LNCaP clone FGC (cell line): Measurements from ENCODE around the gene MTAP.

ENCODE experiments used
- DNase-seq: peaks from one replicate; pipeline ENCODE4 v3.0.0-alpha.2; 2011; ENCODE audit warnings: low read depth
- H3K4me3 ChIP-seq: 2 replicates; pipeline ENCODE4 v1.5.1; 2011; ENCODE audit warnings: mild to moderate bottlenecking, low read depth, low read length, control low read depth
- CTCF ChIP-seq: IDR thresholded peaks from 2 replicates; pipeline ENCODE4 v1.5.1; 2012; ENCODE audit warnings: mild to moderate bottlenecking; ENCODE audit not compliant: control insufficient read depth, insufficient read depth; ENCODE audit errors: extremely low read depth

Gene MTAP

DNA sequence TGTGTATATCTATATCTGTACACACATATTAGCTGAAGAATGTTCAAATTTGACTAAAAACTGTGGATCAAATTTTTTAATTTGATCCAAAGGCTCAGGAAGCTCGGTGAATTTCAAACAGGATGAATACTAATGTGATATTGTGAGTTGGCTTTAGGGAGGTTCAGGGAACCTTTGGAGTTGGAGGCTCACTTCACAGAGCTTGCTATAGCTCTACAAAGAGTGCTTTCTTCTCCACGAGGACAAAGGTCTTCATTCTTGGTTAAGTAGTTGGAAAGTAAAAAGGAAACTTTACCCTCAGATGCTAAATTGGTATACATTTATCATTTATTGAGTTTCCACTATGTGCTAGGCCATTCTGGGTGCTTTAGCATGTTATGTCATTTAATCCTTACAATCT, 36.3 kb upstream of the MTAP start:
- no peak overlapping the region for H3K4me3 ChIP-seq
- no peak for DNase-seq
- TF ChIP-seq CTCF, result no peak

DNA sequence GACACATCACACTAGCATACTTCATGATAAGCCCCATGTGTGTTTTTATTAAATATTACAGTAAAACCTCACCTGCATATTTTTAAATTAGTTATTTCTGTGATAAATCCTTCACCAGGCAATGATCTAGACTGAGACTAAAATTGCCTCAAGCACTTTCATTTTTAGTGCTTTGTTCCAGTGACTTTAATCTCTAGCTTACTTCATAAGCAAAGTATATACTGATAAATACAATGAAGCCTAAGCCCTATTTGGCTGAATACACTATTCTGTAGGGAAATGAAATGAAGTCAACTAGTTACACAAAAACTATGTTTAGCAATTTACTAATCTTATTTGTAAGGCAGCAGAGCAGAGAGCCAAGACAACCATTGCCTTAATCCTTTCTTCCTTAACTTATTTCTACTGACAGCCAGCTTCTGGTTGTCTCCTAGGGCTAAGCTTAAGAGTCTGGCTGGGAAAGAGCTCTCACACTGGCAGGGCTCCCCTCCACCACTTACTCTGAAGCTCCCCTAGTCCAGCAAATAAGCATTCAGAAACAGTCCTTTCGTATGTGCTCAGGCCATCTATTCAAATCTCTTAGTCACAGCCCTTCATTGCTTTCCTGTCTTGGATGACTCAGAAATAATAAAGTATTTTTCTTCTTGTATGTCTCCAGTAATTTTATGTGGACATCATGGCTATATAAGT, 31.4 kb upstream of the MTAP start:
- DNase-seq, result no peak
- H3K4me3 ChIP-seq, result no peak overlapping the region
- no peak for TF ChIP-seq CTCF

GRCh38 chr9:21777701-21778100, 24.7 kb upstream of the MTAP start:
- no peak overlapping the region for H3K4me3 ChIP-seq
- TF ChIP-seq CTCF, result no peak
- no peak for DNase-seq

DNA sequence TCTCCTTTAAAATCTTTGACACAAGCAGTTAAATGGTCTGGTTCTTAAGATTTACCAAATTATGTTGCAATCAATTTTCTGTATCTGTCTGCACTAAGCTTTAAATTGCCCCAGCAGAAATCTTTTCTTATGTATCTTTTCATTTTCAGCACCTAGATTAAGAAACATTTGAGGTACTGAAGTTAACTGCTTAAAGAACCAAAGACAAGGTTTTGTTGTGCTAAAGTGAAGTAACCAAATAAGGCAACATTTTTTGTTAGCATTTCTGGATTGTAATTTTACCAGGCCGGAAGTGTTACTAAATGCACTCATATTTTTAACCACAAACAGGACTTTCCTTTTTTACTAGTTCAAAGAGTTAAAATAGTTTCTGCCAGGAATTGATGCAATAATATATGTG, 24.1 kb upstream of the MTAP start:
- no peak for DNase-seq
- no peak overlapping the region for H3K4me3 ChIP-seq
- no peak for TF ChIP-seq CTCF

GRCh38 chr9:21779397-21779796, 23.0 kb upstream of the MTAP start:
- DNase-seq, result no peak
- TF ChIP-seq CTCF, result no peak
- no peak overlapping the region for H3K4me3 ChIP-seq

DNA sequence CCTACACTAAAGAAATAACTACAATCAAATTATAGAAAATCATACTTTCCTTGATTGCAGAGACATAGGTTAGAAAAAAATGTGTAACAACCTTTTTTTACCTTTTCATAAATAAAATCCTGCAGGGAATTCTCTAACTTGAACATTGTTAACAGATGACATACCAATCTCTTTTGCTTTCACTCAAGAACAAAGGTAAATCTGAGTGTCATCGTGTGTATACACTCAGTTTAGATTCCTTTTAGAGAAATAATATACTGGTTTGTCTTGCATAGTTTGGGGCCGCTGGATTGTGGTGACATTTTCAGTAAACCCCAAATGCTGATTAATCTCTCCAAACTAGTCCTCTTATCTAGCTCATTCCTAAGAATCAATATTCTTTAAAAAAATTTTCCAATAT, 20.8 kb upstream of the MTAP start:
- no peak overlapping the region for H3K4me3 ChIP-seq
- no peak for DNase-seq
- TF ChIP-seq CTCF, result no peak

DNA sequence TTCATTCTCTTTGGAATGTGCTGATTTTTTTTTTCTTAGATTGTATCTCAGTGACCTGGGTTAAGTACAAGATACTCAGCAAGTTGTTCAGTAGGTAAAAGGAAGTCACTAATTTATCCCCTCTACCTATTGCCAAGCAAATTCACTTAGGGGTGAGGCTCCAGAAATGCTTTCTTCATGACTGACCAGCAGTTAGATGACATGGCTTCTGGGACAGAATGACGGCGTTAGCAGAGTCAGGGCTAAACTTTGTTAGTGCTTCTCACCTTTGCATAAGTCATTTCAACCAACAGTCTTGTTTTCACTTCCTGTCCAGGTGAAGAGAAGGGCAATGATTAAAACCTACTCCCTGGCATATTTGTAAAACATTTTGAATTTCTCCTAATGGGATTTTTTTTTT, 20.2 kb upstream of the MTAP start:
- no peak for DNase-seq
- H3K4me3 ChIP-seq, result no peak overlapping the region

More for the DNA sequence above, 20.2 kb upstream of the MTAP start:
- no peak for TF ChIP-seq CTCF
